Measurements from ENCODE around the gene TIMP3. TPM values are rescaled to one million over a fixed set of nuclear protein-coding genes. Genes with fewer than 3 reads are reported as not detected.

TIMP3 gene
- polyA plus RNA-seq, 4 donors = 116 to 166 (median 137) TPM

- no peak for DNase-seq (ENCODE audit: low read depth in 4 of 4, low spot score in 2 of 4)
Observed at GRCh38 chr22:32785321-32786026, 16.0 kb upstream of the TIMP3 start.

- no peak for DNase-seq (ENCODE audit: low read depth in 4 of 4, low spot score in 2 of 4)
Observed at GRCh38 chr22:32786027-32786418, 15.5 kb upstream of the TIMP3 start.

- no peak for DNase-seq (ENCODE audit: low read depth in 4 of 4, low spot score in 2 of 4)
Observed at GRCh38 chr22:32788904-32789624, 12.4 kb upstream of the TIMP3 start.

- no peak for DNase-seq (ENCODE audit: low read depth in 4 of 4, low spot score in 2 of 4)
Observed at GRCh38 chr22:32789797-32790620, 11.5 kb upstream of the TIMP3 start.

- DNase-seq (ENCODE audit: low read depth in 4 of 4, low spot score in 2 of 4) = no peak
Observed at GRCh38 chr22:32791056-32791455, 10.4 kb upstream of the TIMP3 start.

GRCh38 chr22:32791485-32791884 is 10.0 kb upstream of the TIMP3 start:
- no peak for DNase-seq (ENCODE audit: low read depth in 4 of 4, low spot score in 2 of 4)

- DNase-seq (ENCODE audit: low read depth in 4 of 4, low spot score in 2 of 4) = no peak
Observed at GRCh38 chr22:32793589-32793988, 7.9 kb upstream of the TIMP3 start.

- no peak for DNase-seq (ENCODE audit: low read depth in 4 of 4, low spot score in 2 of 4)
Observed at GRCh38 chr22:32794449-32795213, 6.9 kb upstream of the TIMP3 start.

- DNase-seq (ENCODE audit: low read depth in 4 of 4, low spot score in 2 of 4) = no peak
Observed at GRCh38 chr22:32795214-32795596, 6.3 kb upstream of the TIMP3 start.

GRCh38 chr22:32796865-32797573 is 4.5 kb upstream of the TIMP3 start:
- DNase-seq (ENCODE audit: low read depth in 4 of 4, low spot score in 2 of 4) = no peak

- no peak for DNase-seq (ENCODE audit: low read depth in 4 of 4, low spot score in 2 of 4)
Observed at GRCh38 chr22:32799496-32799895, 2.0 kb upstream of the TIMP3 start.

- no peak for DNase-seq (ENCODE audit: low read depth in 4 of 4, low spot score in 2 of 4)
Observed at GRCh38 chr22:32800158-32800882, 1.2 kb upstream of the TIMP3 start.

GRCh38 chr22:32800994-32801536 is 440 bp upstream of the TIMP3 start:
- DNase-seq (ENCODE audit: low read depth in 4 of 4, low spot score in 2 of 4) = no peak

- DNase-seq (ENCODE audit: low read depth in 4 of 4, low spot score in 2 of 4) = no peak
Observed at GRCh38 chr22:32802237-32802765, 796 bp downstream of the TIMP3 start.

GRCh38 chr22:32803020-32803737 is 1.7 kb downstream of the TIMP3 start:
- DNase-seq (ENCODE audit: low read depth in 4 of 4, low spot score in 2 of 4) = no peak

- DNase-seq (ENCODE audit: low read depth in 4 of 4, low spot score in 2 of 4) = no peak
Observed at GRCh38 chr22:32803738-32804435, 2.4 kb downstream of the TIMP3 start.

GRCh38 chr22:32804531-32805360 is 3.2 kb downstream of the TIMP3 start:
- DNase-seq (ENCODE audit: low read depth in 4 of 4, low spot score in 2 of 4) = no peak
